HG03135 (cell line): Measurements from ENCODE around the gene AGPAT2.
A peak's percentile ranks its signal among the peaks of the same experiment; 100 is the strongest.

Source experiments
- ATAC-seq: cut with Tn5 transposase; IDR thresholded peaks from one replicate; pipeline ENCODE4 v1.9.1; 2021; ENCODE audit warnings: mild to moderate bottlenecking, moderate library complexity; ENCODE audit not compliant: unreplicated experiment

AGPAT2 gene

DNA sequence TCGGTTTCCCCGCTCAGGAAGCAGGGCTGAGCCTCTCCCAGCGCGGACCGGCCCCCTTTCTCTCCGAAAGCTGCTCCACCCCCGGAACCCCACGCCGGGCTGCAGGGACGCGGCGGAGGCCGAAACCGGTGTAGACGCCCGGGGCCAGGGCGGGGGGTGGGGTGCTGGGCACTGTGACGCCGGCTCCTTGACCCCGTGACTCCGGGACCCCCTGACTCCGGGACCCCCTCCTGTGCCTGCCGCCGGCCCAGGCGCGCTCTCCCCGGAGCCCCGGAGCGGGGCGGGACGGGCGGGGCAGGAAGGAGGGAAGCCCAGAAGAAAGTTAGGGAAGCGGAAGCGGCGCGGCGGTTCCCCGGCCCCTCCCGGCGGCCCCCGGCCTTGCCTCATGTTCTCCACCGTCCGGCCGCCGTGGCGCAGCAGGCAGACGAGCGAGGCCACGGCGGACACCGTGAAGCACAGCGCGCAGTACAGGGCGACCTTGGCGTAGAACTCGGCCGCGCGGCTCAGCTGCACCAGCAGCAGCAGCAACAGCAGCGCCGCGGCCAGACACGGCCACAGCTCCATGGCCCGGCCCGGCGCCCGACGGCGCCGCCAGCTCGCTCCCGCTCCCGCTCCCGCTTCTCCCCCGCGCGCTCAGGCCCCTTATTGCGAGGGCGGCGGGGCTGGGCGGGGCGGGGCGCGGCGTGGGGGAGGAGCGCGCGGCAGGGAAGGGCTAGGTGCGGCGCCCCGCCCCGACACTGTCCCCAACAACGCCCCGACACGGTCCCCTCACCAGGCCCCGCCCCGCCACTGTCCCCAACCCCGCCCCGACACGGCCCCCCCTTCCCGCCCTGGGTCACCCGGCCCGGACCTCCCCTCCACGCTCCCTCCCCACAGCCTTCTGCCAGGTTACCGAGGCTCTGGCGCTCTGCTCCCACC, at the start of gene AGPAT2:
AGPAT2 (minus strand) TSS at position 664 of the 918 bp plus-strand sequence; CDS start at position 564, 100 bp downstream.
- ATAC-seq = no peak

DNA sequence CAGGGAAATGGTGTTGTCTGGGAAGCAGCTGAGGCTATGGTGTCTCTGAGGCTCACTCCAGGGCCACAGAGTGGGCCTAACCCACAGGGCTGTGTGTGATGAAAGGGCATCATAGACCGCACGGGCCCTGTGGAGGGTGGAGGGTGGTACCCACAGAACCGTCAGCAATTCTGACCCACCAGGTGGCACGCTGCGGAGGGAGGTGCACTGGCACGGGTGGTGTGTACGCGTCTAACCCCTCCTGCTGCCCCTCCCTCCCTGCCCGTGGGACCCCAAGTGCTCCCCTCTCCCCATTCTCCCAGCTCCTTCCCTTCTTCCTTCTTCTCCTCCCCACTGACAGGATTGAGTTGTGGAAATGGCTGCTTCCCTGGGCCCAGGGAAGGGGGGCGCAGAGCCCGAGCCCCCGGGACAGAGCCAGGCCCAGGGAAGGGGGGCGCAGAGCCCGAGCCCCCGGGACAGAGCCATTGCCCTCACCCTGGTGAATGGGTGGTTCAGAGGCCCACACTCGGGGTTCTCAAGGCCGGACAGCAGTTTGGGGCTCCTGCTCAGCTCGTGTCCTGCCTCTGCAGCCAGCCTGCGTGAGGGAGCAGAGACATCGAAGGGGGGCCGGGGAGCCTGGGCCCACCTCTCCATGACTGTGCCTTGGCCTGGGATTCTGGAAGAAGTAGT, 48.7 kb upstream of the AGPAT2 start:
- ATAC-seq = no peak

DNA sequence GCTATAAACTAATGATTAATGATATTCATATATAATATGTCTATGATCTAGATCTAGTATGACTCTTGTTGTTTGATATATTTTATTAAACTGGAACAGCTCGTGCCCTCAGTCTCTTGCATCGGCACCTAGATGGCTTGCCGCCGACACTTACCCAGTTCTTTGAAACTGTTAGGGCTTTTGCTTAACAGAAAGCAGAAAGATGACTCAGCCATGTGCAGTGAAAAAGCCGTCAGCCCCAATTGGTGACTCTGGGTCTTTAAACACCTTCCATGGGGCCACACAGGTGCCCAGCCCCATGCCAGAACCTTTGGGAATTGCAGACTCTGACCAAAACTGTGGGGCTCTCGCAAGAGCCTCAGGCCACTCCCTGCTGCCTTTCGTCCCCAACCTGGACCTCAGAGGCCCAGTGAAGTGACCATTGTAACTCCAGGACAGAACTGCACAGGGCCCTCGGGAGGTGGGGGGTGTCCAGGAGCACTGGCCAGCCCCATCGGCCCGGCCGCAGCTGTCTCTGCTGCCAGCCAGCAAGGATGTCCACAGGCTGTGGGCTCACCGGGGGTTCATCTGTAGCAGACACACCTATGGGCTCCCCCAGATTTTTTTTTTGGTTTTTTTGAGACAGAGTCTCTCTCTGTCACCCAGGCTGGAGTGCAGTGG, 47.7 kb upstream of the AGPAT2 start:
- ATAC-seq = no peak

DNA sequence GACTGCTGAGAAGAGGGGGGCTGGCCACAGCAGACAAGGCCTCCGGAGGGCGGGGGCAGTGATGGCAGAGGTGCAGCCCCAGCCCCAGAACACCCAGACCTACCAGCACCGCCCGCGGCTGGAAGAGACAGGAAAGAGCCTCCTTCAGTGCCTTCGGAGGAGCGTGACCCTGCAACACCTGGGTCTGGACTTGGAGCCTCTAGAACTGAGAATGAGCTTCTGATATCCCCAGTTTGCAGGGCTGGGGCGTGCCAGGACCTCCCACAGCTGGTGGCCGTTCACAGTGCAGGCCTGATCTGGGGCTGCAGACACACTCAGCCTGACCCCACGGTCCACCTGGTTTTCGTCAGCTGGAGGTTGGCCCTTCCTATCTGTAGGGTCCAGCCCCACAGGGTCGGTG, 46.4 kb upstream of the AGPAT2 start:
- no peak for ATAC-seq

DNA sequence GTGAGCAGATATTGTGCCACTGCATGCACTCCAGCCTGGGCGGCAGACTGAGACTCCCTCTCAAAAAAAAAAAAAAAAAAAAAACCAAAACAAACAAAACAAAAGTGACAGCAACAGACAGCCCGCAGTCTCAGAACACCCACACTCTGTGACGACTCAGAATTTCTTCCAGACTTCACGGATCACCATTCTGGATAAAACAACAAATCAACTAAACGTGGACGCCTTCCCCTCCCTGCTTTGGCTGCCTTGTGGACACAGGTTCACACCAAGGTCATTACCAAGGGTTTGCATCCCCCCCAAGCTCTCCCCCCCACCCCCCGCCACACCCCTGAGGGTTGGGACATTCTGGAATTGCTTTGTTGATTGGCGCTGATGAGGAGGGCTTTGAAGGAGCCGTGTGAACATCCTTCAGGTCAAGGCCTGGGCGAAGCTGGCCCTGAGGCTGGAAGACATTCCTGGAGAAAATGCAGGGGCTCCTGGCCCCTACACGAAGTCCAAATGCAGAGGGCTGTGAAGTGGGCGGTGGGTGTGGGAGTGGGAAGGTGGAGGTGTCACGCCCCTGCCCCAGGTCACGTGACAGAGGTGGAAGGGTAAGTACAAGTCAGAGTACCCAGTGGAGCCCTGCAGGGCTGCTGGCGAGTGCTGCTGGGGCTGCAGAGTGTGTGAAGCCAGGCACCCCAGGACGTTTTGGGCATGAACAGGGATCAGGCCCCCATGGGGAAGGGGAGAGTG, 45.4 kb upstream of the AGPAT2 start:
- ATAC-seq = no peak

DNA sequence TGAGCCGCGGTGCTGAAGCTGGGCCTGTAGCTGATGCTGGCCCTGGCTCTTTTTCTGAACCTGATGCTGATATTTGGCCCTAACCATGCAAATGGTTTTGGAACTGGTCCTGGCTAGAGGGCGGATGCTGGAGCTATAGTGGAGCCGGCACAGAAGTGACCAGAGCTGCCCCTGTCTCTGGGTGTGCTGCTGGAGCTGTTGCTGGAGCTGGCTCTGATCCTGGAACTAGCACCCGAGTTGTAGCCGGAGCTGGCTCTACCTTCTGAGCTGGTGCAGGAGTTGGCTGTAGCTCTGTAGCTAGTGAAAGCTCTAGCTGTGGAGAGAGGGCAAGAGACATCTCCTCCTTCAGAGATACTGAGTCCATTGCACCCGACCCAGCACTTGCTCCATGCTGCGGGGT, 42.7 kb upstream of the AGPAT2 start:
- ATAC-seq = no peak

DNA sequence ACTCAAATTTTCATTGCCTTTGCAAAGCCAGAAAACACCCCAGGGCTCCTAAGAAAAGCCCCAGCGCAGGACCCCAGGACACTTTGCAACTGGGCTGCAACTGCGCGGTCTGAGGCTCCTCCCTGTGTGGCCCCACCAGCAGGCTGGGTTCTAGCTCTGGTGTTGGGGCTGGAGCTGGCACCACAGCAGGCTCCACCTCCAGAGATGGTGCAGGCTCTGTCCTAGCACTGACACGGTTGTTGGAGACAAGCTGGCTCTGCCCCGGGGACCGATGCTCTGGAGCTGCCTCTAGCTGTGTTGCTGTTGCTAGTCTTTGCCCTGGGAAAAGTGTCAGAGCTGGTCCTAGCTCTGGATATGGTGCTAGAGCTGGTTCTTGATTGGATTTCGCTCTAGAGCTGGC, 41.9 kb upstream of the AGPAT2 start:
- ATAC-seq = no peak

DNA sequence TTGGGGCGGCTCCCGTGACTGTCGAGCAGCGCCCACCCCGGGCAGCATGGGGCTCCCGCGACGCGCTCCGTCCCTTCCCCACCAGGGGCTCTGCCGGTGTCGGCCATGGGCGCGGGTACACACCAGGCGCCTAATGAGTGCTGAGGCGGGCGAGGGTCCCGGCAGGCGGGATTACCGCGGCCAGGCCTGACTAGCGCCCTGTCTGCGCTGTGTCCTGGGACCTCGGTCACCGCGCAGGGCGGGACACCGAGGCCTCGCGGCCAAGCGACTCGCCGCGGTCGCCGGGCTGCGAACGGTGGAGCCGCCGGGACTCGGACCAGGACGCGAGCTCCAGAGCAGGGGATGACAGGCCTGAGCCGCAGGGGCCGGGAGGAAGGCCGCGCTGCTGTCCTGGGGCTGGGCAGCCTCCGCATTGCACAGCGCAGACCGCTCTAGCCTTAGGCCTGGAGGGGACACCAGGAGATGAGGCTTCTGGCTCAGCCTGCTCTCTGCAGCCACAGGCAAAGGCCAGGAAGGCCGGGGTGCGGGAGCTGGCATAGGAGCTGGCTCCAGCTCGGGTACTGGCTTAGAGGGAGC, 41.4 kb upstream of the AGPAT2 start:
- peak; percentile 10 for ATAC-seq

DNA sequence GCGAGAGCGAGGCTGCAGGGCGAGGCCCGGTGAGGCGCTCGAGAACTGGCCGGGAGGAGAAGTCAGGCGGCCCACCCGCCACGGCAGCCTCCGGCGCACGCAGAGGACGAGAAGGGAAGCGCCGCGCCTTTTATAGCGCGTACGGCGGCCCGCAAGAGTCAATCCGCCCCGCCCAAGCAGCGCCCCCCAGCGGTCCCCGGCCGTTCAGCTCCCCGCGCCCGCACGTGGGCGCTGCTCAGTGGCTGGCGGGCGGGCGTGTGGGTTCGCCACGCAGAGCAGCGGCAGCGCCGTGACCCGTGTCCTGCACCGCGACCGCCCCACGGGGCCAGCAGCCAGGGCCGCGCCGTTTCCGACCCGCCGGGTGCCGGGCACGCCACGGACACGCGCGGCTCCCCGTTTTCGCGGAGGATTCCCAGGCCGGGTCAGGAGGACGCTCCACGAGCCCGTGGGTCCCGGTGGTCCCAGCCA, 40.9 kb upstream of the AGPAT2 start:
- ATAC-seq = peak; percentile 73

DNA sequence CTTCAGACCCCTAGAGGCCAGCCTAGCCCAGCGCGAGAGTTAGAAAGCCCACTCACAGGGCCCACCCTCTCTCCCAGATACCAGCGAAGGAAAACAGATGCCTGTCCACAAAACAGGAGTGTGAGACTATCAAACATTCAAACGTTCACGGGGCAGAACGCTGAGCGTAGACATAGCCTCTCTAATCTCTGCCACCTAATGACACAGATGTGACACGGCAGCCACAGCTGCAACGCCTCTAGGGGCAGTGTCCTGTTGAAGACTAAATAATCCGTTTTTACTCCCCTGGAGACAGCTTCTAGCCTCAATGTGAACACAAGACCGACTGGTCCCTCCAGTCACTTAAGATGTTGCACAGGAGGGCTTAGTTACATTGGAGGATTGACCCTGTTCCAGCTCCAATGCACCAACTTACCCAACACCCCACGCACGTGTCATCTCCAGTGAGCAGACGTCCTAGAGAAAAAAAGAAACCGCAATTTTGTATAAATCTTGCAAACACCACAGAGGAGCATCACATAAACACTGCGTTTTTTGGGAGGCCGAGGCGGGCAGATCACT, 39.5 kb upstream of the AGPAT2 start:
- ATAC-seq = no peak

DNA sequence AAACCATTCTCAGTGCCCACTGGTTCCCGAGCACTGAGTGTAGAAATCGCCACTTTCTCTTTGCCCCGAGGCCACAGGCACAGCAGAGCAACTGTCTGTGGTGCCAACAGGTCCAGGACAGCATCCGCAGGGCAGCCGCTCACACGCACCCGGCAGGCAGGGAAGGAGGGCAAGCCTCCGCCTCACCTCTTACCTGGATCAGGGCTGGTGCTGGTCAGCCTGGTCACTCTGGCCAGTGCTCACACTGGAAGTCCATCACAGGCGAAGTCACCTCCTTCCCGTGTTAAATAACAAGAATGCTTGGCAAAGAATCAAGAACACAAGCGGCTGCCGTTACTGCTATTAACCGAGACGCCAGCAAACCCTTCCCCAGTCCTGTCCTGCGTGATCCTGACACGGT, 38.9 kb upstream of the AGPAT2 start:
- ATAC-seq = no peak

DNA sequence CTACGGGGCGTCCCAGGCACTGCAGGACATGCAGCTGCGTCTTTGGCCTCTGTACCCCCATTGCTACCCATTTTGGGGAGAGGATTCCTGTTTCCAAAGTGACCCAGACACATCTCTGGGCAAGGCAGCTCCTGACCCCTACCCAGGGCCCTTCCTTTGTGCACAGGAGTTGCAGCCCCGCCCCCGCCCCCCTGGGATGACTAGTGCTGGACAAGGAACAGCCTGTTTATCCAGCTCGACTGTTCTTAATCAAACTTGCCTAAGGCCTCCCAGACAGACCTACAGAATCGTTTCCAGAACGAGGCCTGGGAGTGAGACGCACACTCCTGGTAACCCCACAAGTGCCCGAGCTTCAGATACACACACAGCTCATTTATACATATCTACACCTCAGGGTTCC, 38.4 kb upstream of the AGPAT2 start:
- ATAC-seq = no peak

DNA sequence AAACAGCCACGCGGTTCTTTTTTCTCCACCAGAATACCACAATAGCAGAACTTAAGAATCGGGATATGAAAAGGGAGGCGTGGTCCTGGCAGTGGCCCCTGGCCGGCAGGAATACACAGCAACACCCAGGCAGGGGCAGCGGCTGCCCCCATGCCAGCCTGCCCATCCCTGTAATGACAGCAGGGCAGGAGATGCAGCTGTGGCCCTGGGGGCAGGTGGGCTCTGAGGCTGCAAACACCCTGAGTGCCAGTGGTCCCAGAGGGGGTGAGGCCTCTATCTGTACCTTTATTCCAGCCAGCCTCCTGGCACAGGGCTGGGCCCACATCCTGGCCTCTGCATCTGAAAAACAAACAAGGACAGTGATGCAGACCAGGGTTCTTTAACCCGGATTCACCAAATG, 37.5 kb upstream of the AGPAT2 start:
- no peak for ATAC-seq

DNA sequence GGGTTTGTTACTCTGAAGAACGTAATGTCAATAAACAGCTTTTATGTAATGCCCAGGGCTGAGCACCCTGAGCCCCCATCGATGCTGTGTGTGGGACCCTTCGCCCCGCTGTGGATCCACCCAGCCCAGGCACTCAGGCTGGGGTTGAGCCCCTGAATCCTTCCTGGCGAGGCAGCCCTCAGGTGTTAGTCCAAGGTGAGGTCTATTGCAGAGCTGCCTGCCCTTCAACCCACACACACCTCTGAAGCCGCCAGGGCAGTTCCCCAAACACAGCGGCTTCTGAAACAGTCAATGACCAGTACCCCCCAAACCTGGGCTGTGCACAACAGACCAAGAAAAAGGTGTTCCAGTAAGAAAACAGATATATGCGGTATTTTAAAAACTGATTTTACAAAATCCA, 36.7 kb upstream of the AGPAT2 start:
- no peak for ATAC-seq

DNA sequence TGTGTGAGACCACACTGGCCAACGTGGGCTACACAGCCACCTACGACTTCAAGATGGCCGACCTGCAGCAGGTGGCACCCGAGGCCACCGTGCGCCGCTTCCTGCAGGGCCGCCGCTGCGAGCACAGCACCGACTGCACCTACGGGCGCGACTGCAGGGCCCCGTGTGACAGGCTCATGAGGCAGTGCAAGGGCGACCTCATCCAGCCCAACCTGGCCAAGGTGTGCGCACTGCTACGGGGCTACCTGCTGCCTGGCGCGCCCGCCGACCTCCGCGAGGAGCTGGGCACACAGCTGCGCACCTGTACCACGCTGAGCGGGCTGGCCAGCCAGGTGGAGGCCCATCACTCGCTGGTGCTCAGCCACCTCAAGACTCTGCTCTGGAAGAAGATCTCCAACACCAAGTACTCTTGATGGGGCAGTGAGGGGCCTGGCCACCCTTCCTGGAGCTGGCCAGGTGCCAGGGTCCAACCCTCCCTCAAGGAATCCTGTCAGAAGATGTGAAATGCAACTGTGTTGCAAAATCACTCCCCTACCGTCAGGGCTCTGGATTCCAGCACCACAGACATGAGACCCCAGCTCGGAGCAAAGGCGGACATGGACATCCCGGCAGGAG, 36.2 kb upstream of the AGPAT2 start:
- ATAC-seq = no peak

DNA sequence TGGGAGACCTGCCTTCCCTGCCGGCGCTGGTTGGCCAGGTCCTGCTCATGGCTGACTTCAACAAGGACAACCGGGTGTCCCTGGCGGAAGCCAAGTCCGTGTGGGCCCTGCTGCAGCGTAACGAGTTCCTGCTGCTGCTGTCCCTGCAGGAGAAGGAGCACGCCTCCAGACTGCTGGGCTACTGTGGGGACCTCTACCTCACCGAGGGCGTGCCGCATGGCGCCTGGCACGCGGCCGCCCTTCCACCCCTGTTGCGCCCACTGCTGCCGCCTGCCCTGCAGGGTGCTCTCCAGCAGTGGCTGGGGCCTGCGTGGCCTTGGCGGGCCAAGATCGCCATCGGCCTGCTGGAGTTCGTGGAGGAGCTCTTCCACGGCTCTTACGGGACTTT, 35.7 kb upstream of the AGPAT2 start:
- ATAC-seq = no peak

DNA sequence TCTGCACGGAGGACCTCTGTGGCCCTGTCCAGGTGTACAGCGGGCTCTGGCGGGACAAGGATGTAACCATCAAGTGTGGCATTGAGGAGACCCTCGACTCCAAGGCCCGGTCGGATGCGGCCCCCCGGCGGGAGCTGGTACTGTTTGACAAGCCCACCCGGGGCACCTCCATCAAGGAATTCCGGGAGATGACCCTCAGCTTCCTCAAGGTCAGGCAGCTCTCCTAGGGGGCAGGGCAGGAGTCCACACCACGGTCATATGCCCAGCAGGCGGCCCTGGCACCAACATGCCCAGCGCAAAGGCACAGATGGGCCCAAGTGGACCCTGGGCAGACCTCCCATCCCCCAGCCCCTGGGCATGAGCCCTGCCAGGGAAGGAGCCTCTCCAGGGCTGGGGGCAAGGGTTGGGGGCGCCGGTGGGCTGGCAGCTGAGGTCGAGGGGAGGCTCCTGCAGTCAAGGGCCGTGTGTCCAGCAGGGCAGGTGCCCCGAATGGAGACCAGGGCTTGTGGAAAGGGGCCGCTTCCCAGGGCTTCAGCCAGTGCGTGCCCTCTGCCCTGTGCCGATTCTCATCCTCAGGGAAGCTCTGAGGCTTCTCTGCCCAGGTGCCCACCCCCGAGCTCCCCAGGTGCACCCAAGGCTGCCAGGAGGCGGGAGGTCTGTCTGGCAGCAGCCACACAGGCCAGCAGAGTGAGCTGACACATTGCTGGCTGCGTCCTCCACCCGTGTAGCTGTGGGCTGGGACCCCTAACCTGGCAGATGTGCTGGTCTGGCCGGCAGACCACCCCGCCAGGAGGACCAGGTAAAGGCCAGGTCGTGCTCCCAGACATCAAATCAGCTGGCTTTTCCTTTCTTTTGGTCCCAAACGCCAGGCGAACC, 35.1 kb upstream of the AGPAT2 start:
- ATAC-seq = no peak

DNA sequence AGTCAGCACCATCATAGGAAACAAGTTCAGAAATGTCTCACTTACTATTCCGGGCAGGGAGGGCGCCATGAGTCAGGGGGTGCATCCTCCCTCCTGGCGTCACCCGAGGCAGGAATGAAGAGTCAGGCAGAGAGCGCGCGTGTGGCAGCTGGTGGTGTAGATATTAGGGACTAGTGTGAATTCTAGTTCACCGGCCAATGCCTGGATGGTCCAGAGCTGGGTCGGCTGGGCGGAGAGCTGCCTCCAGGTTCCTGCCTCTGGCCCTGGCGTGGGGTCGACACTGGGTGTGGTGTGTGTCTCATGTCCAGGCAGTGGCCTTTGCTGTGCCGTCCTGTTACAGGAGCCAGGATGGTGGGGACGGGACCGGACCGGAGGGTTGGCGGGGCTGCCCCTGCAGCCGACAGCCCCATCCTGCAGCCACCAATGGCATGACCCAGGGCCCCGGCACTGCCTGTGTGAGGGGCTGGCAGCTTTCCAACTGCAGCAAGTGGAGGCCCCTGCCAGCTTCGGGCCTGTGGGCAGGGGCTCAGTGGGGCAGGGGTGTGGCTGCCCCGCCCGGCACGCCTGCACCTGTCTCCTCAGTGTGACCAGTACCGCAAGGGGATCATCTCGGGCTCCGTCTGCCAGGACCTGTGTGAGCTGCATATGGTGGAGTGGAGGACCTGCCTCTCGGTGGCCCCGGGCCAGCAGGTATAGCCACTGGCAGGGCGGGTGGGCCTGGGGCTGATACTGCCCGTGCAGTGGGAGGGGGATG, 34.3 kb upstream of the AGPAT2 start:
- ATAC-seq = no peak
